HCT116 (cell line): ENCODE measurements around the gene ZBED5. TPM values are rescaled to one million over a fixed set of nuclear protein-coding genes. Genes with fewer than 3 reads are reported as not detected.

Source experiments
- ATAC-seq: fragments of 200-7000 bp; cut with Tn5 transposase; 2 replicates; pipeline ENCODE4 v1.9.1; 2020; ENCODE audit warnings: mild to moderate bottlenecking, moderate library complexity
- BruUV-seq: library from RNA; stranded (reverse); fragments of 400-500 nt; replicated peaks from 2 replicates; lab custom pipeline; 2021; lab: Mats Ljungman, UMichigan
- CTCF ChIA-PET: fragments of 300-600 bp; sonication (Branson Sonifier 250); formaldehyde crosslinking; loops from one replicate; lab custom pipeline; 2021; ENCODE audit warnings: antibody characterized with exemption; lab: Charles Lee
- POLR2A ChIA-PET: fragments of 300-600, 350-600 bp; sonication (Branson Sonifier 250); formaldehyde crosslinking; loops from one replicate; lab custom pipeline; 2021; ENCODE audit warnings: antibody characterized with exemption; lab: Charles Lee
- RAD21 ChIA-PET, 2 experiments: fragments of 300-600 bp; sonication (Branson Sonifier 250); formaldehyde crosslinking; loops; one replicate each; lab custom pipeline; 2023; ENCODE audit warnings: low total read pairs in 2 of 2; ENCODE audit not compliant: uncharacterized antibody in 2 of 2, unreplicated experiment in 2 of 2, low non-redundant PET in 1 of 2; lab: Charles Lee
- DNase-seq: peaks from one replicate; pipeline ENCODE4 v3.0.0-alpha.2; 2010; ENCODE audit warnings: low read depth, low spot score
- H2AFZ ChIP-seq: fragments of 200-600 bp; shearing (Covaris generic), sonication (generic); 2 replicates; pipeline ENCODE4 v1.6.1; 2017; ENCODE audit warnings: low read depth, mixed run types, mixed read lengths, antibody characterized with exemption, low read length; ENCODE audit not compliant: poor library complexity, severe bottlenecking
- H3K27ac ChIP-seq: 2 replicates; pipeline ENCODE4 v1.5.1; 2012; ENCODE audit warnings: low read depth, low read length
- H3K27me3 ChIP-seq: fragments of 200-600 bp; sonication (generic); 2 replicates; pipeline ENCODE4 v1.6.1; 2016; ENCODE audit warnings: mixed run types, low read length, mixed read lengths; ENCODE audit not compliant: insufficient read depth
- H3K36me3 ChIP-seq, 2 experiments: fragments of 200-500 bp in 1 of 2; fragments of 200-600 bp in 1 of 2; sonication (Bioruptor generic) in 1 of 2; sonication (generic) in 1 of 2; 2 replicates each; pipeline versions ENCODE4 v1.5.1 to v1.6.1; 2014 to 2016; ENCODE audit warnings: low read length in 2 of 2, inconsistent platforms in 1 of 2, mixed read lengths in 1 of 2, mixed run types in 1 of 2; ENCODE audit not compliant: insufficient read depth in 2 of 2, control insufficient read depth in 1 of 2
- H3K4me1 ChIP-seq, 2 experiments: fragments of 200-600 bp in 1 of 2; sonication (generic) in 1 of 2; 2 replicates each; pipeline versions ENCODE4 v1.5.1 to v1.6.1; 2012 to 2017; ENCODE audit warnings: low read length in 2 of 2, inconsistent platforms in 1 of 2, mild to moderate bottlenecking in 1 of 2, mixed read lengths in 1 of 2, mixed run types in 1 of 2, moderate library complexity in 1 of 2; ENCODE audit not compliant: insufficient read depth in 2 of 2, control insufficient read depth in 1 of 2
- H3K4me2 ChIP-seq: fragments of 200-600 bp; sonication (generic); 2 replicates; pipeline ENCODE4 v1.6.1; 2017; ENCODE audit warnings: mixed run types, low read length, mixed read lengths
- H3K4me3 ChIP-seq, 2 experiments: fragments of 200-600 bp in 1 of 2; sonication (generic) in 1 of 2; replicated peaks in 1 of 2; 2 replicates each; pipeline ENCODE4 v1.5.1; 2011 to 2016; ENCODE audit warnings: low read length in 2 of 2, control low read depth in 1 of 2, low read depth in 1 of 2, mild to moderate bottlenecking in 1 of 2, mixed read lengths in 1 of 2, mixed run types in 1 of 2
- H3K79me2 ChIP-seq: fragments of 200-600 bp; sonication (generic); 2 replicates; pipeline ENCODE4 v1.6.1; 2017; ENCODE audit warnings: mild to moderate bottlenecking, mixed run types, low read length, moderate library complexity, mixed read lengths; ENCODE audit not compliant: insufficient read depth
- H3K9ac ChIP-seq: fragments of 200-600 bp; sonication (generic); 2 replicates; pipeline ENCODE4 v1.6.1; 2016; ENCODE audit warnings: low read length, mixed read lengths
- H3K9me2 ChIP-seq: fragments of 200-600 bp; sonication (generic), shearing (Covaris generic); 2 replicates; pipeline ENCODE4 v1.6.1; 2017; ENCODE audit warnings: mixed run types, mild to moderate bottlenecking, moderate library complexity; ENCODE audit not compliant: insufficient read depth
- H3K9me3 ChIP-seq, 2 experiments: fragments of 200-500 bp in 1 of 2; fragments of 200-600 bp in 1 of 2; sonication (Bioruptor generic) in 1 of 2; sonication (generic) in 1 of 2; 2 replicates each; pipeline ENCODE4 v1.6.1; 2014 to 2017; ENCODE audit warnings: low read length in 2 of 2, mixed read lengths in 2 of 2, inconsistent platforms in 1 of 2, low read depth in 1 of 2, mild to moderate bottlenecking in 1 of 2, mixed run types in 1 of 2, moderate library complexity in 1 of 2; ENCODE audit not compliant: control insufficient read depth in 1 of 2, insufficient read depth in 1 of 2
- H4K20me1 ChIP-seq: fragments of 200-600 bp; sonication (generic), shearing (Covaris generic); 2 replicates; pipeline ENCODE4 v1.6.1; 2017; ENCODE audit warnings: mixed run types, mild to moderate bottlenecking, moderate library complexity; ENCODE audit not compliant: insufficient read depth
- CBX3 ChIP-seq: IDR thresholded peaks from 2 replicates; pipeline ENCODE4 v1.6.1; 2012; ENCODE audit warnings: low read depth
- CEBPB ChIP-seq: IDR thresholded peaks from 2 replicates; pipeline ENCODE4 v1.6.1; 2012; ENCODE audit warnings: low read depth
- EGR1 ChIP-seq: IDR thresholded peaks from 2 replicates; pipeline ENCODE4 v1.6.1; 2012; ENCODE audit warnings: low read depth
- ELF1 ChIP-seq: IDR thresholded peaks from 2 replicates; pipeline ENCODE4 v1.6.1; 2012; ENCODE audit warnings: low read depth, borderline replicate concordance
- FOSL1 ChIP-seq: IDR thresholded peaks from 2 replicates; pipeline ENCODE4 v1.6.1; 2012; ENCODE audit warnings: low read depth
- POLR2A ChIP-seq: IDR thresholded peaks from 2 replicates; pipeline ENCODE4 v1.7.0; 2011; ENCODE audit warnings: borderline replicate concordance; ENCODE audit not compliant: insufficient read depth, insufficient read length; ENCODE audit errors: extremely low read depth
- POLR2AphosphoS5 ChIP-seq: IDR thresholded peaks from 2 replicates; pipeline ENCODE4 v1.6.1; 2011; ENCODE audit warnings: mild to moderate bottlenecking, low read depth, low read length, moderate library complexity
- RAD21 ChIP-seq: IDR thresholded peaks from 2 replicates; pipeline ENCODE4 v1.6.1; 2012; ENCODE audit warnings: low read depth, mild to moderate bottlenecking
- TCF7L2 ChIP-seq: IDR thresholded peaks from 2 replicates; pipeline ENCODE4 v1.7.0; 2011; ENCODE audit warnings: borderline replicate concordance, inconsistent platforms; ENCODE audit not compliant: insufficient read depth, insufficient read length; ENCODE audit errors: extremely low read depth
- YY1 ChIP-seq: IDR thresholded peaks from 2 replicates; pipeline ENCODE4 v1.6.1; 2011; ENCODE audit warnings: low read length, low read depth, moderate library complexity, mild to moderate bottlenecking; ENCODE audit not compliant: insufficient replicate concordance; ENCODE audit errors: extremely low read depth
- ZNF274 ChIP-seq: fragments of 200-500 bp; sonication (Bioruptor generic); IDR thresholded peaks from 2 replicates; pipeline ENCODE4 v1.6.1; 2014; ENCODE audit warnings: mild to moderate bottlenecking, low read depth, low read length, inconsistent platforms
- intact Hi-C: fragments of 100-400 bp; cut with micrococcal nuclease; formaldehyde crosslinking; loops from 2 replicates; pipeline ENCODE4 v1.10.0; 2022
- total RNA-seq: library from RNA; stranded (reverse); gene quantifications from one replicate; pipeline ENCODE4 v1.2.1, GENCODE V29; 2021; ENCODE audit not compliant: unreplicated experiment
- TF ChIP-seq, protein P1 (sequence below): IDR thresholded peaks from 2 replicates; pipeline ENCODE4 v1.6.1; 2012
- TF ChIP-seq, protein P2 (sequence below), 3 experiments: fragments of 200-600 bp in 1 of 3; sonication (generic) in 1 of 3; IDR thresholded peaks in 2 of 3; conservative IDR thresholded peaks in 1 of 3; 2 replicates each; pipeline ENCODE4 v1.5.1; 2012 to 2017; ENCODE audit warnings: low read depth in 2 of 3, low read length in 2 of 3, antibody characterized with exemption in 1 of 3, borderline replicate concordance in 1 of 3, control low read depth in 1 of 3, mild to moderate bottlenecking in 1 of 3, mixed read lengths in 1 of 3, mixed run types in 1 of 3, moderate library complexity in 1 of 3; ENCODE audit not compliant: insufficient read depth in 1 of 3
- TF ChIP-seq, protein P3 (sequence below): IDR thresholded peaks from 2 replicates; pipeline ENCODE4 v1.6.1; 2012

Gene ZBED5
- total RNA-seq, 1 experiment from 2014 or later = 26.8 TPM

DNA sequence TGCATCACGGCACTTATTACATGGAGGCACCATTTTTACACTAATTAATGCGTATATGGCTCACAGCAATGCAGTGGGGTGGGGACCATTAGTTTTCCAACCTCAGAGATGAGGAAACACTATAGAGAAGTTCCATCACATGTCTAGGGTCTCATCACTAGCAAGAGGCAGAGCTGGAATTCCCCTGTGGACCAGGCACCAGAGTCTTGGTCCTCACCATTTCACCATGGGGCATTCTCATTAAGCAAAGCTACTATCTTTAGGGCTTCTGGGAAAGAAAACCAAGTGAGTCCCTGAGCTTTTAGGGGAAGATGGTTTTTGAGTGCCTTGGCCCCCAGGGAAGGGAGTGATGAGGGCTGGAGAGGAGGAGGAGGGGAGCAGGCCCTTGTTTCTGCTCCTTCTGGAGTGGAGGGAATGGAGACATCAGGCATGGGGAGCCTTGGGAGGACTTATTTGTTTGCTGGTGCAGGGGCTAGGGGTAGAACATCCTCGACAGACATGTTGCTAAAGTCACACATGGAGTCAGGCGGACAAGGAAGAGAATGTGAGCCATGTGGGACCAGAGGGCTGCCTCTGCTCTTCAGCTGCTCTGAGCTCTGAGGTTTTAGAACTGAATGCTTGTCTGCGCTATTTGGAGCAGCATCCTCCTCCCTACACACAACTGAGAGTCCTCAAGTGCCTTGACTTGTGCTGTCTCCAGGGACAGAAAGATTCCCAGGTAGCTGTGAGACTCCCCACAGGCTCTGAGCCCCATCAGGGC is 40.3 kb upstream of the ZBED5 start (continued):
- TF ChIP-seq FOSL1 = no peak
- no peak for TF ChIP-seq TCF7L2
- TF ChIP-seq CEBPB = no peak
- no peak for TF ChIP-seq ZNF274

DNA sequence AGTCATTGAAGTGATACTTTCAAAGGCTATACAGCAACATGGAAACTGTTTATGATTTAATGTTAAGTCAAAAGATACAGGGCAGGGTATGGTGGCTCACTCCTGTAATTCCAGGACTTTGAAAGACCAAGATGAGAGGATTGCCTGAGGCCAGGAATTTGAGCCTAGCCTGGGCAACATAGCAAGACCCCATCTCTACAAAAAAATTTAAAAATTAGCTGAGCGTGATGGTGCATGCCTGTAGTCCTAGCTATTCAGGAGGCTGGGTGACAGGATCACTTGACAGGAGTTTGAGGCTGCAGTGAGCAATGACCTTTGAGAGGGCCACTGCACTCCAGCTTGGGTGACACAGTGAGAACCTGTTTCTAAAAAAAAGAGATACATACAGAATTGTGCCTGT is 39.3 kb upstream of the ZBED5 start:
- Histone ChIP-seq H3K4me3 (no peak overlapping the region), H3K36me3 (no peaks in the 10 kb centered on the region), H3K4me1 (peaks cover 43 to 57% of the 10 kb centered on the region in 2 experiments), H3K79me2 (no peaks in the 10 kb centered on the region), H3K27ac (no peak overlapping the region), H4K20me1 (no peaks in the 10 kb centered on the region), H3K9ac (no peak overlapping the region), H2AFZ (no peak overlapping the region), H3K4me2 (no peak overlapping the region), H3K27me3 (no peaks in the 10 kb centered on the region), H3K9me3 (no peaks in the 10 kb centered on the region), H3K9me2 (no peaks in the 10 kb centered on the region)
- ChIA-PET CTCF (interaction anchor here (0.7 kb wide), 1 partner anchor 19 kb away, joined by 3 read pairs; no protein-coding TSS in a partner anchor), RAD21 (no interaction called here), POLR2A (interaction anchor here (4.7 kb wide), 1 partner anchor 88 kb away, joined by 48 read pairs; the partner anchor contains the start of gene EIF4G2)
- TF ChIP-seq, protein P1, sequence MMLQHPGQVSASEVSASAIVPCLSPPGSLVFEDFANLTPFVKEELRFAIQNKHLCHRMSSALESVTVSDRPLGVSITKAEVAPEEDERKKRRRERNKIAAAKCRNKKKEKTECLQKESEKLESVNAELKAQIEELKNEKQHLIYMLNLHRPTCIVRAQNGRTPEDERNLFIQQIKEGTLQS = no peak
- TF ChIP-seq EGR1 (no peak), RAD21 (no peak), YY1 (no peak), CBX3 (no peak), POLR2A (no peak), ELF1 (no peak), POLR2AphosphoS5 (no peak)
- TF ChIP-seq, protein P2, sequence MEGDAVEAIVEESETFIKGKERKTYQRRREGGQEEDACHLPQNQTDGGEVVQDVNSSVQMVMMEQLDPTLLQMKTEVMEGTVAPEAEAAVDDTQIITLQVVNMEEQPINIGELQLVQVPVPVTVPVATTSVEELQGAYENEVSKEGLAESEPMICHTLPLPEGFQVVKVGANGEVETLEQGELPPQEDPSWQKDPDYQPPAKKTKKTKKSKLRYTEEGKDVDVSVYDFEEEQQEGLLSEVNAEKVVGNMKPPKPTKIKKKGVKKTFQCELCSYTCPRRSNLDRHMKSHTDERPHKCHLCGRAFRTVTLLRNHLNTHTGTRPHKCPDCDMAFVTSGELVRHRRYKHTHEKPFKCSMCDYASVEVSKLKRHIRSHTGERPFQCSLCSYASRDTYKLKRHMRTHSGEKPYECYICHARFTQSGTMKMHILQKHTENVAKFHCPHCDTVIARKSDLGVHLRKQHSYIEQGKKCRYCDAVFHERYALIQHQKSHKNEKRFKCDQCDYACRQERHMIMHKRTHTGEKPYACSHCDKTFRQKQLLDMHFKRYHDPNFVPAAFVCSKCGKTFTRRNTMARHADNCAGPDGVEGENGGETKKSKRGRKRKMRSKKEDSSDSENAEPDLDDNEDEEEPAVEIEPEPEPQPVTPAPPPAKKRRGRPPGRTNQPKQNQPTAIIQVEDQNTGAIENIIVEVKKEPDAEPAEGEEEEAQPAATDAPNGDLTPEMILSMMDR (IDR thresholded peaks at IDR 0.05 in 2 of 3, conservative IDR thresholded peaks at IDR 0.05 in 1 of 3; ENCODE audit: borderline replicate concordance in 1 of 3, insufficient read depth in 1 of 3, low read depth in 2 of 3, low read length in 2 of 3) = no peak
- TF ChIP-seq, protein P3, sequence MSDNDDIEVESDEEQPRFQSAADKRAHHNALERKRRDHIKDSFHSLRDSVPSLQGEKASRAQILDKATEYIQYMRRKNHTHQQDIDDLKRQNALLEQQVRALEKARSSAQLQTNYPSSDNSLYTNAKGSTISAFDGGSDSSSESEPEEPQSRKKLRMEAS = no peak
- ATAC-seq (no peak), DNase-seq (no peak)
- no TSS peak for BruUV-seq
- intact Hi-C loops = no loop called here
